ENCODE data around the gene PACRG.

The PACRG gene

GRCh38 chr6:163218361-163218894 lies 490.7 kb downstream of the PACRG start:
- H3K36me3 ChIP-seq (ENCODE audit: control insufficient read depth, insufficient read depth, low read length) = no peaks in the 10 kb centered on the region
- H3K27me3 ChIP-seq (ENCODE audit: control insufficient read depth, insufficient read depth, low read length) = no peaks in the 10 kb centered on the region
- no peaks in the 10 kb centered on the region for H3K4me1 ChIP-seq (ENCODE audit: control insufficient read depth, insufficient read depth, low read length)
- WGBS (ENCODE audit: insufficient coverage, insufficient read length) = no CpG with 5 or more reads among the region's 5 CpGs
- H3K9me3 ChIP-seq (ENCODE audit: control insufficient read depth, insufficient read depth, low read length) = no peaks in the 10 kb centered on the region; the same call in 1 of the 2 replicates
- no peak overlapping the region for H3K27ac ChIP-seq (ENCODE audit: low read length)
- no peak for DNase-seq (ENCODE audit: low read depth, low spot score)
- H3K4me3 ChIP-seq (ENCODE audit: low read length) = no peak overlapping the region

DNA sequence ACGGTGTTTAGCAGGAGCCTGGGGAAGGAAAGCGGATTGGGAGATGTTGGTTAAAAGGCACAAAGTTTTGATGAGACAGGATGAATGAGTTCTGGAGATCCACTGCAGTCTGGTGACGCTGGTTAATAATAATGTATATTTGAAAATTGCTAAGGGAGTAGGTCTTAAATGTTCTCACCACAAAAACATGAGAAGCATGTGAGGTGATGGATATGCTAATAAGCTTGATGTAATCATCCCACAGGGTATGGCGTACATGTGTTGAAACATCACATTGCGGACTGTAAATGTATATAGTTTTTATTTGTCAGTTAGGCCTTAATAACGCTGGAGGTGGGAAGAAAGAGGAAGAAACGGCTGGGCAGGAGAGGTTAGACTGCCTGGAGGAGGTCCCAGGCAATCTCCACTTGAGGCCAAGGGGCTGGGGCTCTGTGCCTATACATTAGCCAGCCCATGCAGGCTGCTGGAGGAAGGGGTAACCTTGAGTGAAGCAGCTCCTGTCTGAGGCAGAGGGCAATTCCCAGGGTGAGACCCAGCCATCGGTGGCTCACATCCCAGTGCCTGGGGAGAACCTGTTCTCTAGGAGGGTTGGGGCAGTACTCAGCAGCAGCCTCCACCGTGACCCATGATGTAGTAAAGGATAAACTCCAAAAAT lies 498.5 kb downstream of the PACRG start:
- DNase-seq (ENCODE audit: low read depth, low spot score) = no peak
- Histone ChIP-seq H3K9me3 (ENCODE audit: control insufficient read depth, insufficient read depth, low read length) (no peaks in the 10 kb centered on the region), H3K4me3 (ENCODE audit: low read length) (no peak overlapping the region), H3K36me3 (ENCODE audit: control insufficient read depth, insufficient read depth, low read length) (no peaks in the 10 kb centered on the region), H3K27ac (ENCODE audit: low read length) (no peak overlapping the region), H3K4me1 (ENCODE audit: control insufficient read depth, insufficient read depth, low read length) (peaks cover 2% of the 10 kb centered on the region; the same call in 1 of the 2 replicates), H3K27me3 (ENCODE audit: control insufficient read depth, insufficient read depth, low read length) (no peaks in the 10 kb centered on the region)
- WGBS (ENCODE audit: insufficient coverage, insufficient read length) = no CpG with 5 or more reads among the region's 9 CpGs

- no peak overlapping the region for H3K27ac ChIP-seq (ENCODE audit: low read length)
- H3K4me3 ChIP-seq (ENCODE audit: low read length) = no peak overlapping the region
- no peaks in the 10 kb centered on the region for H3K36me3 ChIP-seq (ENCODE audit: control insufficient read depth, insufficient read depth, low read length)
- H3K27me3 ChIP-seq (ENCODE audit: control insufficient read depth, insufficient read depth, low read length) = no peaks in the 10 kb centered on the region
- no peaks in the 10 kb centered on the region for H3K9me3 ChIP-seq (ENCODE audit: control insufficient read depth, insufficient read depth, low read length)
- H3K4me1 ChIP-seq (ENCODE audit: control insufficient read depth, insufficient read depth, low read length) = peaks cover 2% of the 10 kb centered on the region; the same call in 1 of the 2 replicates
- no CpG with 5 or more reads among the region's 10 CpGs for WGBS (ENCODE audit: insufficient coverage, insufficient read length)
- DNase-seq (ENCODE audit: low read depth, low spot score) = no peak
Measured at GRCh38 chr6:163226836-163227485, 499.2 kb downstream of the PACRG start.

GRCh38 chr6:163228041-163228440 lies 500.3 kb downstream of the PACRG start:
- no peak overlapping the region for H3K27ac ChIP-seq (ENCODE audit: low read length)

DNA sequence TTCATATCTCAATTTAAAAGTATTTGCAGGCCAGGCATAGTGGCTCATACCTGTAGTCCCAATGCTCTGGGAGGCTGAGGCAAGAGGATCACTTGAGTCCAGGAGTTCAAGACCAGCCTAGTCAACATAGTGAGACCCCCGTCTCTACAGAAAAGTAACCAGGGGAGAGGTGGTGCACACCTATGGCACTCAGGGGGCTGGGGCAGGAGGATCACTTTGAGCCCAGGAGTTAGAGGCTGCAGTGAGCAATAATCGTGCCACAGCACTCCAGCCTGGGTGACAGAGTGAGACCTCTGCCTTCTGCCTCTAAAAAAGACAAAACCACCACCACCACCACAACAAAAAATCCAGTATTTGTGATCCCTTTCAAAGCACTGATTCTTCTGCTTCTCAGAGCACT lies 501.3 kb downstream of the PACRG start:
- Histone ChIP-seq H3K36me3 (ENCODE audit: control insufficient read depth, insufficient read depth, low read length) (no peaks in the 10 kb centered on the region), H3K9me3 (ENCODE audit: control insufficient read depth, insufficient read depth, low read length) (no peaks in the 10 kb centered on the region), H3K27me3 (ENCODE audit: control insufficient read depth, insufficient read depth, low read length) (no peaks in the 10 kb centered on the region), H3K4me1 (ENCODE audit: control insufficient read depth, insufficient read depth, low read length) (peaks cover 2% of the 10 kb centered on the region), H3K4me3 (ENCODE audit: low read length) (no peak overlapping the region), H3K27ac (ENCODE audit: low read length) (no peak overlapping the region)
- WGBS (ENCODE audit: insufficient coverage, insufficient read length) = no CpG with 5 or more reads among the region's 2 CpGs
- DNase-seq (ENCODE audit: low read depth, low spot score) = no peak

More at GRCh38 chr6:163228041-163228440, 500.3 kb downstream of the PACRG start:
- Histone ChIP-seq H3K36me3 (ENCODE audit: control insufficient read depth, insufficient read depth, low read length) (no peaks in the 10 kb centered on the region), H3K4me1 (ENCODE audit: control insufficient read depth, insufficient read depth, low read length) (peaks cover 2% of the 10 kb centered on the region; the same call in 1 of the 2 replicates), H3K9me3 (ENCODE audit: control insufficient read depth, insufficient read depth, low read length) (no peaks in the 10 kb centered on the region), H3K4me3 (ENCODE audit: low read length) (no peak overlapping the region), H3K27me3 (ENCODE audit: control insufficient read depth, insufficient read depth, low read length) (no peaks in the 10 kb centered on the region)
- no CpG with 5 or more reads among the region's 1 CpG for WGBS (ENCODE audit: insufficient coverage, insufficient read length)
- no peak for DNase-seq (ENCODE audit: low read depth, low spot score)

DNA sequence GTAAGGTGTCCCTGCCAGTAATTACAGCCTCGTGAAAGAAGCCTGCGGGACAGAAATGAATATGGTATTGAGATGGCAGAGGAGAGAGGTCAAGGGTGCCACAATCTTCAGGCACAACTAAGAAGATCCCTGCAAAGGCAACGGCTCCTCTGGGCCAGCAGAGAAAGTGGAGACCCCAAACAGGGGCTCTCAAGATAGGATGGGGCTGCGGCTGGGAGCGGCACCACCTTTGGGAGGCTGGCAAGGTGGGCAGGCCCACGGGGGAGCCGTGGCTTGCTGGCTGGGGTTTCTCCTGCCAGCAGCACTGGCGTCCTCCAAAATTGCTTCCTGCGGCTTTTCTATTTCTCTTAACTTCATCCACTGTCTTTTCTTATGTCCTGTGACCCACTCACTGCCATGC lies 503.1 kb downstream of the PACRG start:
- no peak overlapping the region for H3K27ac ChIP-seq (ENCODE audit: low read length)
- H3K36me3 ChIP-seq (ENCODE audit: control insufficient read depth, insufficient read depth, low read length) = no peaks in the 10 kb centered on the region
- H3K9me3 ChIP-seq (ENCODE audit: control insufficient read depth, insufficient read depth, low read length) = no peaks in the 10 kb centered on the region
- DNase-seq (ENCODE audit: low read depth, low spot score) = no peak
- H3K4me1 ChIP-seq (ENCODE audit: control insufficient read depth, insufficient read depth, low read length) = peaks cover 4% of the 10 kb centered on the region
- H3K27me3 ChIP-seq (ENCODE audit: control insufficient read depth, insufficient read depth, low read length) = no peaks in the 10 kb centered on the region
- H3K4me3 ChIP-seq (ENCODE audit: low read length) = no peak overlapping the region
- no CpG with 5 or more reads among the region's 9 CpGs for WGBS (ENCODE audit: insufficient coverage, insufficient read length)

- no peak overlapping the region for H3K27ac ChIP-seq (ENCODE audit: low read length)
- H3K36me3 ChIP-seq (ENCODE audit: control insufficient read depth, insufficient read depth, low read length) = no peaks in the 10 kb centered on the region
- no peaks in the 10 kb centered on the region for H3K9me3 ChIP-seq (ENCODE audit: control insufficient read depth, insufficient read depth, low read length)
- peaks cover 4% of the 10 kb centered on the region for H3K4me1 ChIP-seq (ENCODE audit: control insufficient read depth, insufficient read depth, low read length)
- no CpG with 5 or more reads among the region's 10 CpGs for WGBS (ENCODE audit: insufficient coverage, insufficient read length)
- no peak for DNase-seq (ENCODE audit: low read depth, low spot score)
- no peaks in the 10 kb centered on the region for H3K27me3 ChIP-seq (ENCODE audit: control insufficient read depth, insufficient read depth, low read length)
- no peak overlapping the region for H3K4me3 ChIP-seq (ENCODE audit: low read length)
Measured at GRCh38 chr6:163231356-163232014, 503.7 kb downstream of the PACRG start.

DNA sequence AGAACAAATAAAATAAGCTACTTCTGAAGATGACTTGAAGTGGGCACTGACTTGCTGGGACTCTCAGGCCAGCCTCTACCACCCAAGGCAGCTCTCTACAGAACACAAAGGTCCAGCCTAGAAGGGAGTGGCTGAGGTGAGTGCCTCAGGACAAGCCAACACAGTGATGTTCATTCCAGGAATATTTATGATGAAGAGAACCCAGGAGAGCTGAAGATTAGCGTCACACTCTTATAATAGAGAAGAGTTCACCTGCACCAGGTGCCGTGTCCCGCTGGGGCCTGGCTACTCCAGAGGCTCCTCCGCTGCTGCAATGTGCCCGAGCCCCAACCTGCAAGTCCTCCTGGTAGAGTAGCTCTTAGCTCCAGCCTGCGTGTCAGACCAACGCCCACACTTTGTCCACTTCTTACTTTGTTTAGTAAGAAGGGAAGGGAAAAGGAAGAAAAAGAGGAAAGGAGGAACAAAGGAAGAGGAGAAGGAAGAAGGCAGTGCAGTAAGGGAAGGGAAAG lies 504.3 kb downstream of the PACRG start:
- WGBS (ENCODE audit: insufficient coverage, insufficient read length) = no CpG with 5 or more reads among the region's 7 CpGs
- Histone ChIP-seq H3K27ac (ENCODE audit: low read length) (no peak overlapping the region), H3K27me3 (ENCODE audit: control insufficient read depth, insufficient read depth, low read length) (no peaks in the 10 kb centered on the region), H3K4me1 (ENCODE audit: control insufficient read depth, insufficient read depth, low read length) (peaks cover 4% of the 10 kb centered on the region), H3K4me3 (ENCODE audit: low read length) (no peak overlapping the region), H3K36me3 (ENCODE audit: control insufficient read depth, insufficient read depth, low read length) (no peaks in the 10 kb centered on the region), H3K9me3 (ENCODE audit: control insufficient read depth, insufficient read depth, low read length) (no peaks in the 10 kb centered on the region)
- DNase-seq (ENCODE audit: low read depth, low spot score) = no peak

- Histone ChIP-seq H3K4me1 (ENCODE audit: control insufficient read depth, insufficient read depth, low read length) (peaks cover 4% of the 10 kb centered on the region), H3K9me3 (ENCODE audit: control insufficient read depth, insufficient read depth, low read length) (no peaks in the 10 kb centered on the region), H3K4me3 (ENCODE audit: low read length) (no peak overlapping the region), H3K27ac (ENCODE audit: low read length) (no peak overlapping the region), H3K36me3 (ENCODE audit: control insufficient read depth, insufficient read depth, low read length) (no peaks in the 10 kb centered on the region), H3K27me3 (ENCODE audit: control insufficient read depth, insufficient read depth, low read length) (no peaks in the 10 kb centered on the region)
- DNase-seq (ENCODE audit: low read depth, low spot score) = no peak
- no CpG with 5 or more reads among the region's 6 CpGs for WGBS (ENCODE audit: insufficient coverage, insufficient read length)
Measured at GRCh38 chr6:163232649-163233048, 504.9 kb downstream of the PACRG start.

DNA sequence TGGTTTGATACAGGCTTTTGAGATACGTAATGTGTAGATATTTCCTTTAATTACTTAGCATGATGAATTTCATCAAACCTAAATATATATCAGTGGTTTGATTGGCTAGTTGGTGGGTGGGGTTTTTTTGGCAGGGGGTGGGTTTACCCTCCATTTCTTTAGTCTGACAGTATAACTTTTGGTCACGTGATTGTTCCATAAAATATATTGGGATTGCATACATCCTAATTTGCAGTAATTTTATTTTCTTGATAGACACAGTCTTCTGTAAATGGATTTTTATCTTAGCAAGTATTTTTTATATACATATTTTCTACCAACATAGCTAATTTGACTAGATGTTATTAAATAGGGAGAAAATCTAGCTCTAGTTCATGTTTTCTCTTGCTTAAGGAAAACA lies 509.3 kb downstream of the PACRG start:
- Histone ChIP-seq H3K27me3 (ENCODE audit: control insufficient read depth, insufficient read depth, low read length) (no peaks in the 10 kb centered on the region), H3K27ac (ENCODE audit: low read length) (no peak overlapping the region), H3K4me3 (ENCODE audit: low read length) (no peak overlapping the region), H3K36me3 (ENCODE audit: control insufficient read depth, insufficient read depth, low read length) (no peaks in the 10 kb centered on the region), H3K9me3 (ENCODE audit: control insufficient read depth, insufficient read depth, low read length) (no peaks in the 10 kb centered on the region), H3K4me1 (ENCODE audit: control insufficient read depth, insufficient read depth, low read length) (peaks cover 4% of the 10 kb centered on the region)
- no CpG with 5 or more reads among the region's 2 CpGs for WGBS (ENCODE audit: insufficient coverage, insufficient read length)
- DNase-seq (ENCODE audit: low read depth, low spot score) = no peak
